HCT116 (cell line): ENCODE data around the gene CSAD. TPM values are rescaled to one million over a fixed set of nuclear protein-coding genes. Genes with fewer than 3 reads are reported as not detected.
A peak's percentile ranks its signal among the peaks of the same experiment; 100 is the strongest.

Source experiments
- ATAC-seq: fragments of 200-7000 bp; cut with Tn5 transposase; 2 replicates; pipeline ENCODE4 v1.9.1; 2020; ENCODE audit warnings: mild to moderate bottlenecking, moderate library complexity
- BruUV-seq: library from RNA; stranded (reverse); fragments of 400-500 nt; replicated peaks from 2 replicates; lab custom pipeline; 2021; lab: Mats Ljungman, UMichigan
- CTCF ChIA-PET: fragments of 300-600 bp; sonication (Branson Sonifier 250); formaldehyde crosslinking; loops from one replicate; lab custom pipeline; 2021; ENCODE audit warnings: antibody characterized with exemption; lab: Charles Lee
- POLR2A ChIA-PET: fragments of 300-600, 350-600 bp; sonication (Branson Sonifier 250); formaldehyde crosslinking; loops from one replicate; lab custom pipeline; 2021; ENCODE audit warnings: antibody characterized with exemption; lab: Charles Lee
- RAD21 ChIA-PET, 2 experiments: fragments of 300-600 bp; sonication (Branson Sonifier 250); formaldehyde crosslinking; loops; one replicate each; lab custom pipeline; 2023; ENCODE audit warnings: low total read pairs in 2 of 2; ENCODE audit not compliant: uncharacterized antibody in 2 of 2, unreplicated experiment in 2 of 2, low non-redundant PET in 1 of 2; lab: Charles Lee
- DNase-seq: peaks from one replicate; pipeline ENCODE4 v3.0.0-alpha.2; 2010; ENCODE audit warnings: low read depth, low spot score
- H2AFZ ChIP-seq: fragments of 200-600 bp; shearing (Covaris generic), sonication (generic); 2 replicates; pipeline ENCODE4 v1.6.1; 2017; ENCODE audit warnings: low read depth, mixed run types, mixed read lengths, antibody characterized with exemption, low read length; ENCODE audit not compliant: poor library complexity, severe bottlenecking
- H3K27ac ChIP-seq: 2 replicates; pipeline ENCODE4 v1.5.1; 2012; ENCODE audit warnings: low read depth, low read length
- H3K27me3 ChIP-seq: fragments of 200-600 bp; sonication (generic); 2 replicates; pipeline ENCODE4 v1.6.1; 2016; ENCODE audit warnings: mixed run types, low read length, mixed read lengths; ENCODE audit not compliant: insufficient read depth
- H3K36me3 ChIP-seq, 2 experiments: fragments of 200-500 bp in 1 of 2; fragments of 200-600 bp in 1 of 2; sonication (Bioruptor generic) in 1 of 2; sonication (generic) in 1 of 2; 2 replicates each; pipeline versions ENCODE4 v1.5.1 to v1.6.1; 2014 to 2016; ENCODE audit warnings: low read length in 2 of 2, inconsistent platforms in 1 of 2, mixed read lengths in 1 of 2, mixed run types in 1 of 2; ENCODE audit not compliant: insufficient read depth in 2 of 2, control insufficient read depth in 1 of 2
- H3K4me1 ChIP-seq, 2 experiments: fragments of 200-600 bp in 1 of 2; sonication (generic) in 1 of 2; 2 replicates each; pipeline versions ENCODE4 v1.5.1 to v1.6.1; 2012 to 2017; ENCODE audit warnings: low read length in 2 of 2, inconsistent platforms in 1 of 2, mild to moderate bottlenecking in 1 of 2, mixed read lengths in 1 of 2, mixed run types in 1 of 2, moderate library complexity in 1 of 2; ENCODE audit not compliant: insufficient read depth in 2 of 2, control insufficient read depth in 1 of 2
- H3K4me2 ChIP-seq: fragments of 200-600 bp; sonication (generic); 2 replicates; pipeline ENCODE4 v1.6.1; 2017; ENCODE audit warnings: mixed run types, low read length, mixed read lengths
- H3K4me3 ChIP-seq, 2 experiments: fragments of 200-600 bp in 1 of 2; sonication (generic) in 1 of 2; replicated peaks in 1 of 2; 2 replicates each; pipeline ENCODE4 v1.5.1; 2011 to 2016; ENCODE audit warnings: low read length in 2 of 2, control low read depth in 1 of 2, low read depth in 1 of 2, mild to moderate bottlenecking in 1 of 2, mixed read lengths in 1 of 2, mixed run types in 1 of 2
- H3K79me2 ChIP-seq: fragments of 200-600 bp; sonication (generic); 2 replicates; pipeline ENCODE4 v1.6.1; 2017; ENCODE audit warnings: mild to moderate bottlenecking, mixed run types, low read length, moderate library complexity, mixed read lengths; ENCODE audit not compliant: insufficient read depth
- H3K9ac ChIP-seq: fragments of 200-600 bp; sonication (generic); 2 replicates; pipeline ENCODE4 v1.6.1; 2016; ENCODE audit warnings: low read length, mixed read lengths
- H3K9me2 ChIP-seq: fragments of 200-600 bp; sonication (generic), shearing (Covaris generic); 2 replicates; pipeline ENCODE4 v1.6.1; 2017; ENCODE audit warnings: mixed run types, mild to moderate bottlenecking, moderate library complexity; ENCODE audit not compliant: insufficient read depth
- H3K9me3 ChIP-seq, 2 experiments: fragments of 200-500 bp in 1 of 2; fragments of 200-600 bp in 1 of 2; sonication (Bioruptor generic) in 1 of 2; sonication (generic) in 1 of 2; 2 replicates each; pipeline ENCODE4 v1.6.1; 2014 to 2017; ENCODE audit warnings: low read length in 2 of 2, mixed read lengths in 2 of 2, inconsistent platforms in 1 of 2, low read depth in 1 of 2, mild to moderate bottlenecking in 1 of 2, mixed run types in 1 of 2, moderate library complexity in 1 of 2; ENCODE audit not compliant: control insufficient read depth in 1 of 2, insufficient read depth in 1 of 2
- H4K20me1 ChIP-seq: fragments of 200-600 bp; sonication (generic), shearing (Covaris generic); 2 replicates; pipeline ENCODE4 v1.6.1; 2017; ENCODE audit warnings: mixed run types, mild to moderate bottlenecking, moderate library complexity; ENCODE audit not compliant: insufficient read depth
- CEBPB ChIP-seq: IDR thresholded peaks from 2 replicates; pipeline ENCODE4 v1.6.1; 2012; ENCODE audit warnings: low read depth
- CTCF ChIP-seq, 3 experiments: fragments of 200-600 bp in 1 of 3; sonication (generic) in 1 of 3; IDR thresholded peaks in 2 of 3; conservative IDR thresholded peaks in 1 of 3; 2 replicates each; pipeline ENCODE4 v1.5.1; 2012 to 2017; ENCODE audit warnings: low read depth in 2 of 3, low read length in 2 of 3, antibody characterized with exemption in 1 of 3, borderline replicate concordance in 1 of 3, control low read depth in 1 of 3, mild to moderate bottlenecking in 1 of 3, mixed read lengths in 1 of 3, mixed run types in 1 of 3, moderate library complexity in 1 of 3; ENCODE audit not compliant: insufficient read depth in 1 of 3
- EGR1 ChIP-seq: IDR thresholded peaks from 2 replicates; pipeline ENCODE4 v1.6.1; 2012; ENCODE audit warnings: low read depth
- FOSL1 ChIP-seq: IDR thresholded peaks from 2 replicates; pipeline ENCODE4 v1.6.1; 2012; ENCODE audit warnings: low read depth
- JUND ChIP-seq: IDR thresholded peaks from 2 replicates; pipeline ENCODE4 v1.6.1; 2012
- MAX ChIP-seq: IDR thresholded peaks from 2 replicates; pipeline ENCODE4 v1.6.1; 2012
- POLR2AphosphoS5 ChIP-seq: IDR thresholded peaks from 2 replicates; pipeline ENCODE4 v1.6.1; 2011; ENCODE audit warnings: mild to moderate bottlenecking, low read depth, low read length, moderate library complexity
- SP1 ChIP-seq: IDR thresholded peaks from 2 replicates; pipeline ENCODE4 v1.6.1; 2012; ENCODE audit warnings: low read depth
- SRF ChIP-seq: IDR thresholded peaks from 2 replicates; pipeline ENCODE4 v1.6.1; 2012; ENCODE audit warnings: low read depth
- YY1 ChIP-seq: IDR thresholded peaks from 2 replicates; pipeline ENCODE4 v1.6.1; 2011; ENCODE audit warnings: low read length, low read depth, moderate library complexity, mild to moderate bottlenecking; ENCODE audit not compliant: insufficient replicate concordance; ENCODE audit errors: extremely low read depth
- ZBTB33 ChIP-seq: IDR thresholded peaks from 2 replicates; pipeline ENCODE4 v1.6.1; 2011; ENCODE audit warnings: mild to moderate bottlenecking, low read length, moderate library complexity; ENCODE audit not compliant: insufficient replicate concordance; ENCODE audit errors: extremely low read depth
- ZNF274 ChIP-seq: fragments of 200-500 bp; sonication (Bioruptor generic); IDR thresholded peaks from 2 replicates; pipeline ENCODE4 v1.6.1; 2014; ENCODE audit warnings: mild to moderate bottlenecking, low read depth, low read length, inconsistent platforms
- intact Hi-C: fragments of 100-400 bp; cut with micrococcal nuclease; formaldehyde crosslinking; loops from 2 replicates; pipeline ENCODE4 v1.10.0; 2022
- total RNA-seq: library from RNA; stranded (reverse); gene quantifications from one replicate; pipeline ENCODE4 v1.2.1, GENCODE V29; 2021; ENCODE audit not compliant: unreplicated experiment

Gene CSAD
- total RNA-seq, 1 experiment from 2014 or later, result 20.3 TPM

- H3K4me3 ChIP-seq, result peak overlapping the region; percentile 78 to 86
- CTCF ChIA-PET, result interaction anchor here (0.6 to 2.9 kb wide), 11 partner anchors 10 to 141 kb away, joined by 3 to 13 read pairs (median 5); partner anchors contain the start of genes AAAS and MYG1
- RAD21 ChIA-PET, result interaction anchor here in 1 of 2 experiments (0.9 to 1.2 kb wide), 2 partner anchors 22 to 140 kb away, joined by 3 to 7 read pairs; partner anchors contain the start of gene AAAS
Measured at GRCh38 chr12:53180931-53181645, 363 bp upstream of the CSAD start.

GRCh38 chr12:53179687-53180219 is 972 bp downstream of the CSAD start:
- Histone ChIP-seq H3K4me2 (peak overlapping the region; percentile 92), H2AFZ (peak overlapping the region; percentile 60), H3K79me2 (peaks cover 34% of the 10 kb centered on the region), H3K9me2 (no peaks in the 10 kb centered on the region), H3K27ac (peak overlapping the region; percentile 85), H4K20me1 (no peaks in the 10 kb centered on the region), H3K27me3 (no peaks in the 10 kb centered on the region), H3K9me3 (no peaks in the 10 kb centered on the region), H3K9ac (peak overlapping the region; percentile 95), H3K36me3 (peaks cover 18 to 23% of the 10 kb centered on the region in 2 experiments; a peak in 3 of 4 replicates), H3K4me3 (peak overlapping the region; percentile 78 to 86), H3K4me1 (peaks cover 21 to 38% of the 10 kb centered on the region in 2 experiments)
- BruUV-seq, result TSS peak; percentile 83
- ChIA-PET RAD21 (interaction anchor here in 1 of 2 experiments (0.5 to 1.2 kb wide), 2 partner anchors 21 to 319 kb away, joined by 3 to 7 read pairs; partner anchors contain the start of gene MAP3K12), CTCF (interaction anchor here (0.8 to 2.9 kb wide), 10 partner anchors 10 to 142 kb away, joined by 3 to 13 read pairs (median 4); partner anchors contain the start of gene AAAS), POLR2A (interaction anchor here (0.7 to 2.0 kb wide), 10 partner anchors 10 to 901 kb away, joined by 3 to 8 read pairs (median 4); partner anchors contain the start of genes AAAS, EIF4B and PFDN5)
- intact Hi-C loops, result no loop called here
- DNase-seq, result no peak
- peak; percentile 25 for ATAC-seq
- no peak for TF ChIP-seq CTCF (IDR thresholded peaks at IDR 0.05 in 2 of 3, conservative IDR thresholded peaks at IDR 0.05 in 1 of 3; ENCODE audit: borderline replicate concordance in 1 of 3, insufficient read depth in 1 of 3, low read depth in 2 of 3, low read length in 2 of 3)
- no peak for TF ChIP-seq MAX
- no peak for TF ChIP-seq FOSL1
- TF ChIP-seq ZBTB33, result no peak
- TF ChIP-seq JUND, result no peak
- no peak for TF ChIP-seq CEBPB
- no peak for TF ChIP-seq ZNF274
- no peak for TF ChIP-seq SP1
- no peak for TF ChIP-seq EGR1
- TF ChIP-seq SRF, result no peak
- TF ChIP-seq POLR2AphosphoS5, result no peak

More at GRCh38 chr12:53180931-53181645, 363 bp upstream of the CSAD start:
- ATAC-seq (peak; percentile 77), DNase-seq (peak; percentile 44)
- intact Hi-C loops, result no loop called here
- Histone ChIP-seq H3K9ac (peak overlapping the region; percentile 95), H3K79me2 (peaks cover 34% of the 10 kb centered on the region), H3K36me3 (peaks cover 29 to 36% of the 10 kb centered on the region in 2 experiments; a peak in 3 of 4 replicates), H2AFZ (no peak overlapping the region), H3K9me3 (no peaks in the 10 kb centered on the region), H3K4me1 (peaks cover 15 to 27% of the 10 kb centered on the region in 2 experiments), H3K9me2 (no peaks in the 10 kb centered on the region), H3K27me3 (no peaks in the 10 kb centered on the region), H3K4me2 (peak overlapping the region; percentile 92)
- POLR2A ChIA-PET, result interaction anchor here (0.7 to 2.0 kb wide), 12 partner anchors 9 to 966 kb away, joined by 3 to 8 read pairs (median 4); partner anchors contain the start of genes AAAS, EIF4B, PFDN5 and SPRYD3
- no TSS peak for BruUV-seq
- TF ChIP-seq POLR2AphosphoS5 (peak; percentile 64; the same call in 1 of the 2 replicates), YY1 (no peak)
- TF ChIP-seq, all 23 proteins: peak for 1
- Histone ChIP-seq H4K20me1 (no peaks in the 10 kb centered on the region), H3K27ac (peak overlapping the region; percentile 85)
